ENCODE measurements around the gene RBM4B. TPM values are rescaled to one million over a fixed set of nuclear protein-coding genes. Genes with fewer than 3 reads are reported as not detected.

The RBM4B gene
- total RNA-seq, 1 donor from 2014 or later, result 20.3 TPM

GRCh38 chr11:66626926-66627325 is 50.8 kb downstream of the RBM4B start:
- no peak overlapping the region for H3K27ac ChIP-seq (ENCODE audit: low read depth, low read length)
- Mint-ChIP-seq H3K9me3 (ENCODE audit: unreplicated experiment) (no peaks in the 10 kb centered on the region), H3K27ac (ENCODE audit: unreplicated experiment) (no peak overlapping the region), H3K36me3 (ENCODE audit: low read depth, unreplicated experiment) (peaks cover 39% of the 10 kb centered on the region), H3K4me3 (ENCODE audit: unreplicated experiment) (no peak overlapping the region), H3K27me3 (ENCODE audit: low read depth, unreplicated experiment) (no peaks in the 10 kb centered on the region), H3K4me1 (ENCODE audit: low read depth, unreplicated experiment) (peaks cover 19% of the 10 kb centered on the region)
- DNase-seq (ENCODE audit: low read depth) (no peak), FAIRE-seq (no peak)
- no peaks in the 10 kb centered on the region for H3K9me3 ChIP-seq (ENCODE audit: insufficient read depth, low read depth, low read length)
- H3K4me3 ChIP-seq (ENCODE audit: insufficient read depth, low read depth, low read length), result no peak overlapping the region
- H2AFZ ChIP-seq (ENCODE audit: low read depth, low read length), result no peak overlapping the region
- H3K79me2 ChIP-seq (ENCODE audit: insufficient read depth, low read length), result peaks cover 100% of the 10 kb centered on the region
- peaks cover 94% of the 10 kb centered on the region for H4K20me1 ChIP-seq (ENCODE audit: insufficient read depth, low read length)
- no peaks in the 10 kb centered on the region for H3K27me3 ChIP-seq (ENCODE audit: insufficient read depth, low read length)
- no peaks in the 10 kb centered on the region for H3K4me1 ChIP-seq (ENCODE audit: insufficient read depth, low read length)
- H3K4me2 ChIP-seq (ENCODE audit: low read length), result no peak overlapping the region
- H3K9ac ChIP-seq (ENCODE audit: low read length), result no peak overlapping the region
- no peak for TF ChIP-seq EZH2 (IDR thresholded peaks at IDR 0.05; ENCODE audit: insufficient read depth, low read length)
- no peak for TF ChIP-seq CTCF (IDR thresholded peaks at IDR 0.05; ENCODE audit: insufficient read depth, low read depth, low read length)
- peaks cover 60% of the 10 kb centered on the region for H3K36me3 ChIP-seq (ENCODE audit: insufficient read depth, low read length)

- Mint-ChIP-seq H3K27me3 (ENCODE audit: low read depth, unreplicated experiment) (no peaks in the 10 kb centered on the region), H3K4me1 (ENCODE audit: low read depth, unreplicated experiment) (peaks cover 22% of the 10 kb centered on the region), H3K9me3 (ENCODE audit: unreplicated experiment) (no peaks in the 10 kb centered on the region), H3K27ac (ENCODE audit: unreplicated experiment) (no peak overlapping the region), H3K36me3 (ENCODE audit: low read depth, unreplicated experiment) (peaks cover 37% of the 10 kb centered on the region), H3K4me3 (ENCODE audit: unreplicated experiment) (peak overlapping the region; percentile 54)
- H3K4me1 ChIP-seq (ENCODE audit: insufficient read depth, low read length), result no peaks in the 10 kb centered on the region
- peaks cover 94% of the 10 kb centered on the region for H4K20me1 ChIP-seq (ENCODE audit: insufficient read depth, low read length)
- no peak overlapping the region for H3K4me2 ChIP-seq (ENCODE audit: low read length)
- no peak overlapping the region for H3K27ac ChIP-seq (ENCODE audit: low read depth, low read length)
- H2AFZ ChIP-seq (ENCODE audit: low read depth, low read length), result no peak overlapping the region
- no peak for FAIRE-seq
- no peak overlapping the region for H3K9ac ChIP-seq (ENCODE audit: low read length)
- peaks cover 58% of the 10 kb centered on the region for H3K36me3 ChIP-seq (ENCODE audit: insufficient read depth, low read length)
- H3K27me3 ChIP-seq (ENCODE audit: insufficient read depth, low read length), result no peaks in the 10 kb centered on the region
- H3K4me3 ChIP-seq (ENCODE audit: insufficient read depth, low read depth, low read length), result no peak overlapping the region
- peaks cover 100% of the 10 kb centered on the region for H3K79me2 ChIP-seq (ENCODE audit: insufficient read depth, low read length)
- DNase-seq (ENCODE audit: low read depth), result no peak
- no peaks in the 10 kb centered on the region for H3K9me3 ChIP-seq (ENCODE audit: insufficient read depth, low read depth, low read length)
- TF ChIP-seq CTCF (IDR thresholded peaks at IDR 0.05; ENCODE audit: insufficient read depth, low read depth, low read length) (no peak), EZH2 (IDR thresholded peaks at IDR 0.05; ENCODE audit: insufficient read depth, low read length) (no peak)
Observed at GRCh38 chr11:66626382-66626781, 51.3 kb downstream of the RBM4B start.

GRCh38 chr11:66625752-66626149 is 51.9 kb downstream of the RBM4B start:
- Mint-ChIP-seq H3K36me3 (ENCODE audit: low read depth, unreplicated experiment) (peaks cover 37% of the 10 kb centered on the region), H3K4me3 (ENCODE audit: unreplicated experiment) (no peak overlapping the region), H3K27me3 (ENCODE audit: low read depth, unreplicated experiment) (no peaks in the 10 kb centered on the region), H3K9me3 (ENCODE audit: unreplicated experiment) (no peaks in the 10 kb centered on the region), H3K27ac (ENCODE audit: unreplicated experiment) (no peak overlapping the region), H3K4me1 (ENCODE audit: low read depth, unreplicated experiment) (peaks cover 24% of the 10 kb centered on the region)
- Histone ChIP-seq H2AFZ (ENCODE audit: low read depth, low read length) (no peak overlapping the region), H3K79me2 (ENCODE audit: insufficient read depth, low read length) (peaks cover 100% of the 10 kb centered on the region), H3K4me3 (ENCODE audit: insufficient read depth, low read depth, low read length) (no peak overlapping the region), H4K20me1 (ENCODE audit: insufficient read depth, low read length) (peaks cover 99% of the 10 kb centered on the region), H3K27ac (ENCODE audit: low read depth, low read length) (no peak overlapping the region), H3K4me1 (ENCODE audit: insufficient read depth, low read length) (no peaks in the 10 kb centered on the region), H3K36me3 (ENCODE audit: insufficient read depth, low read length) (peaks cover 58% of the 10 kb centered on the region), H3K9me3 (ENCODE audit: insufficient read depth, low read depth, low read length) (no peaks in the 10 kb centered on the region), H3K9ac (ENCODE audit: low read length) (no peak overlapping the region), H3K4me2 (ENCODE audit: low read length) (no peak overlapping the region), H3K27me3 (ENCODE audit: insufficient read depth, low read length) (no peaks in the 10 kb centered on the region)
- FAIRE-seq (no peak), DNase-seq (ENCODE audit: low read depth) (no peak)
- TF ChIP-seq CTCF (IDR thresholded peaks at IDR 0.05; ENCODE audit: insufficient read depth, low read depth, low read length) (no peak), EZH2 (IDR thresholded peaks at IDR 0.05; ENCODE audit: insufficient read depth, low read length) (no peak)

Measured in astrocyte (in vitro differentiated cells and primary cell).